HepG2 (cell line): ENCODE measurements around the gene CTDSP1. TPM values are rescaled to one million over a fixed set of nuclear protein-coding genes. Genes with fewer than 3 reads are reported as not detected.

Experiments
- BCL3 ChIP-seq: sonication (generic); formaldehyde crosslinking; IDR thresholded peaks from 2 replicates; pipeline ENCODE4 v1.5.1; 2020; ENCODE audit warnings: mild to moderate bottlenecking, missing genetic modification reagents, moderate library complexity
- DMAP1 ChIP-seq: IDR thresholded peaks from 2 replicates; pipeline ENCODE4 v1.6.1; 2016
- ELF1 ChIP-seq: sonication (generic); formaldehyde crosslinking; IDR thresholded peaks from 2 replicates; pipeline ENCODE4 v1.4.0; 2020; ENCODE audit warnings: missing genetic modification reagents
- FOSL1 ChIP-seq: sonication (generic); formaldehyde crosslinking; IDR thresholded peaks from 2 replicates; pipeline ENCODE4 v1.9.0; 2021; ENCODE audit warnings: missing genetic modification reagents, borderline replicate concordance
- FOXJ3 ChIP-seq: sonication (generic); formaldehyde crosslinking; IDR thresholded peaks from 2 replicates; pipeline ENCODE4 v1.4.0; 2020; ENCODE audit warnings: missing genetic modification reagents, mild to moderate bottlenecking, borderline replicate concordance
- FOXM1 ChIP-seq: sonication (generic); formaldehyde crosslinking; IDR thresholded peaks from 2 replicates; pipeline ENCODE4 v1.5.0; 2020; ENCODE audit warnings: missing genetic modification reagents
- GLI4 ChIP-seq: sonication (generic); formaldehyde crosslinking; IDR thresholded peaks from 2 replicates; pipeline ENCODE4 v1.5.1; 2020; ENCODE audit warnings: missing genetic modification reagents, mild to moderate bottlenecking, moderate library complexity, borderline replicate concordance
- MAFG ChIP-seq: sonication (generic); formaldehyde crosslinking; IDR thresholded peaks from 2 replicates; pipeline ENCODE4 v1.5.1; 2020; ENCODE audit warnings: mild to moderate bottlenecking, missing genetic modification reagents
- MED1 ChIP-seq: sonication (generic); formaldehyde crosslinking; IDR thresholded peaks from 2 replicates; pipeline ENCODE4 v1.4.0; 2020; ENCODE audit warnings: missing genetic modification reagents
- NCOA5 ChIP-seq: sonication (generic); formaldehyde crosslinking; IDR thresholded peaks from 2 replicates; pipeline ENCODE4 v1.4.0; 2020; ENCODE audit warnings: missing genetic modification reagents
- NFKB2 ChIP-seq: sonication (generic); formaldehyde crosslinking; IDR thresholded peaks from 2 replicates; pipeline ENCODE4 v1.4.0; 2020; ENCODE audit warnings: missing genetic modification reagents, borderline replicate concordance
- PAWR ChIP-seq: sonication (generic); formaldehyde crosslinking; IDR thresholded peaks from 2 replicates; pipeline ENCODE4 v1.4.0; 2020; ENCODE audit warnings: missing genetic modification reagents, mild to moderate bottlenecking, borderline replicate concordance
- PRMT3 ChIP-seq: sonication (generic); formaldehyde crosslinking; IDR thresholded peaks from 2 replicates; pipeline ENCODE4 v1.8.1; 2022; ENCODE audit warnings: low read depth, mild to moderate bottlenecking, moderate library complexity, missing genetic modification reagents, borderline replicate concordance
- SAFB2 ChIP-seq: sonication (generic); formaldehyde crosslinking; IDR thresholded peaks from 2 replicates; pipeline ENCODE4 v1.5.1; 2020; ENCODE audit warnings: missing genetic modification reagents, low read depth, mild to moderate bottlenecking, borderline replicate concordance
- SRY ChIP-seq: sonication (generic); formaldehyde crosslinking; IDR thresholded peaks from 2 replicates; pipeline ENCODE4 v1.8.0; 2022; ENCODE audit warnings: mild to moderate bottlenecking, missing genetic modification reagents
- XBP1 ChIP-seq: sonication (generic); formaldehyde crosslinking; IDR thresholded peaks from 2 replicates; pipeline ENCODE4 v1.5.0; 2020; ENCODE audit warnings: missing genetic modification reagents
- ZMYM2 ChIP-seq: sonication (generic); formaldehyde crosslinking; IDR thresholded peaks from 2 replicates; pipeline ENCODE4 v1.8.0; 2022; ENCODE audit warnings: mild to moderate bottlenecking, missing genetic modification reagents
- ZNF235 ChIP-seq: sonication (generic); formaldehyde crosslinking; IDR thresholded peaks from 2 replicates; pipeline ENCODE4 v1.8.1; 2023; ENCODE audit warnings: mild to moderate bottlenecking, missing genetic modification reagents, borderline replicate concordance
- ZNF329 ChIP-seq: sonication (generic); formaldehyde crosslinking; IDR thresholded peaks from 2 replicates; pipeline ENCODE4 v1.9.0; 2021; ENCODE audit warnings: low read depth, mild to moderate bottlenecking, missing genetic modification reagents
- ZNF770 ChIP-seq: sonication (generic); formaldehyde crosslinking; IDR thresholded peaks from 2 replicates; pipeline ENCODE4 v1.5.0; 2020; ENCODE audit warnings: mild to moderate bottlenecking, missing genetic modification reagents
- polyA plus RNA-seq, 8 experiments: library from polyadenylated mRNA; depleted of rRNA in 3 of 8; stranded (reverse) in 7 of 8; unstranded in 1 of 8; fragments of >200 nt; fragmentation: Illumina TruSeq in 4 of 8; extraction: Trizol in 4 of 8; gene quantifications; 2 replicates each; pipeline versions ENCODE4 v1.2.1 to v1.2.3, GENCODE V29; 2011 to 2016; ENCODE audit warnings: low read depth in 4 of 8, missing spikeins in 1 of 8, mixed read lengths in 1 of 8; ENCODE audit not compliant: insufficient read depth in 1 of 8
- total RNA-seq, 5 experiments: library from RNA; depleted of rRNA; stranded (reverse); fragments of >200 nt; fragmentation: Illumina TruSeq; extraction: Trizol; gene quantifications; 2 replicates each; pipeline ENCODE4 v1.2.3, GENCODE V29; 2016; ENCODE audit warnings: low read depth in 1 of 5
- TF ChIP-seq, protein P1 (sequence below): sonication (generic); formaldehyde crosslinking; IDR thresholded peaks from 2 replicates; pipeline ENCODE4 v1.5.0; 2020; ENCODE audit warnings: missing genetic modification reagents
- TF ChIP-seq, protein P2 (sequence below): sonication (generic); formaldehyde crosslinking; IDR thresholded peaks from 2 replicates; pipeline ENCODE4 v1.5.1; 2020; ENCODE audit warnings: missing genetic modification reagents, mild to moderate bottlenecking, borderline replicate concordance

CTDSP1 gene
- total and polyA plus RNA-seq, 2 of the 13 experiments (the other 11 are each of a cell fraction or from before 2014, with no cell fraction given), result 91.0 to 268 TPM

GRCh38 chr2:218405746-218406208 lies 6.1 kb downstream of the CTDSP1 start (continued):
- TF ChIP-seq ZNF235 (no peak), BCL3 (CRISPR knock-in tag) (peak; percentile 84; the same call in 1 of the 2 replicates), XBP1 (CRISPR knock-in tag) (no peak), ELF1 (CRISPR knock-in tag) (no peak), GLI4 (CRISPR knock-in tag) (peak; percentile 89; the same call in 1 of the 2 replicates), ZMYM2 (CRISPR knock-in tag) (0 out of 2 replicates have a peak, but pooled peaks have one; percentile 8), NFKB2 (CRISPR knock-in tag) (no peak; the same call in 1 of the 2 replicates), MED1 (CRISPR knock-in tag) (no peak), DMAP1 (CRISPR knock-in tag) (no peak; the same call in 1 of the 2 replicates), FOSL1 (CRISPR knock-in tag) (no peak), SRY (CRISPR knock-in tag) (peak; percentile 66), ZNF329 (CRISPR knock-in tag) (no peak), MAFG (CRISPR knock-in tag) (no peak), FOXM1 (CRISPR knock-in tag) (no peak), ZNF770 (no peak), FOXJ3 (CRISPR knock-in tag) (no peak), NCOA5 (CRISPR knock-in tag) (0 out of 2 replicates have a peak, but pooled peaks have one; percentile 15), SAFB2 (0 out of 2 replicates have a peak, but pooled peaks have one; percentile 51), PRMT3 (no peak), PAWR (no peak)
- TF ChIP-seq, protein P1, sequence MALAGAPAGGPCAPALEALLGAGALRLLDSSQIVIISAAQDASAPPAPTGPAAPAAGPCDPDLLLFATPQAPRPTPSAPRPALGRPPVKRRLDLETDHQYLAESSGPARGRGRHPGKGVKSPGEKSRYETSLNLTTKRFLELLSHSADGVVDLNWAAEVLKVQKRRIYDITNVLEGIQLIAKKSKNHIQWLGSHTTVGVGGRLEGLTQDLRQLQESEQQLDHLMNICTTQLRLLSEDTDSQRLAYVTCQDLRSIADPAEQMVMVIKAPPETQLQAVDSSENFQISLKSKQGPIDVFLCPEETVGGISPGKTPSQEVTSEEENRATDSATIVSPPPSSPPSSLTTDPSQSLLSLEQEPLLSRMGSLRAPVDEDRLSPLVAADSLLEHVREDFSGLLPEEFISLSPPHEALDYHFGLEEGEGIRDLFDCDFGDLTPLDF, result no peak
- TF ChIP-seq, protein P2, sequence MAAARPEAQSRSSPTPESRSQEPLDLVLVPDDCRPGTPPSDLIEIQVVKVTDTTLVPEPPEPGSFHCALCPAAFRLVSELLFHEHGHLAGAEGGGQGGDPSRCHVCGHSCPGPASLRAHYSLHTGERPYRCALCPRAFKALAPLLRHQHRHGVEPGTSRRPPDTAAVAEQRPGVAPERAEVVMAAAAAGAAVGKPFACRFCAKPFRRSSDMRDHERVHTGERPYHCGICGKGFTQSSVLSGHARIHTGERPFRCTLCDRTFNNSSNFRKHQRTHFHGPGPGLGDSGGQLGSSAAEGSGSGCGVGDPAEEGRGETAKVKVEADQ (CRISPR knock-in tag), result 0 out of 2 replicates have a peak, but pooled peaks have one; percentile 12
